SHP77 (cell line): ENCODE measurements around the gene PCCA.
A peak's percentile ranks its signal among the peaks of the same experiment; 100 is the strongest.
"Not testable (repeated sequence)": the region's sequence is repeated elsewhere in the genome, so short reads cannot be mapped to it uniquely, and the experiment has no call there.

Experiments used
- DNase-seq, 2 experiments: peaks; one replicate each; lab custom pipeline; 2025; lab: John Stamatoyannopoulos, UW

Gene PCCA

GRCh38 chr13:100510208-100510957 is 421.5 kb downstream of the PCCA start:
- DNase-seq, result peak; percentile 8 to 33

- DNase-seq, result peak; percentile 51 to 57
Measured at GRCh38 chr13:100511466-100511865, 422.6 kb downstream of the PCCA start.

- DNase-seq, result peak in 1 of 2 experiments; percentile 37
Measured at GRCh38 chr13:100512422-100512821, 423.5 kb downstream of the PCCA start.

GRCh38 chr13:100513171-100513570 is 424.3 kb downstream of the PCCA start:
- DNase-seq, result no peak

GRCh38 chr13:100513987-100514670 is 425.2 kb downstream of the PCCA start:
- no peak for DNase-seq

- DNase-seq, result peak; percentile 80 to 86
Measured at GRCh38 chr13:100514788-100515409, 426.0 kb downstream of the PCCA start.

GRCh38 chr13:100515410-100515800 is 426.5 kb downstream of the PCCA start:
- DNase-seq, result no peak

- no peak for DNase-seq
Measured at GRCh38 chr13:100517135-100517534, 428.2 kb downstream of the PCCA start.

- no peak for DNase-seq
Measured at GRCh38 chr13:100517728-100518127, 428.8 kb downstream of the PCCA start.

GRCh38 chr13:100518394-100519062 is 429.6 kb downstream of the PCCA start:
- no peak for DNase-seq

GRCh38 chr13:100519626-100520025 is 430.7 kb downstream of the PCCA start:
- DNase-seq, result no peak

- no peak for DNase-seq
Measured at GRCh38 chr13:100520936-100521850, 432.3 kb downstream of the PCCA start.

GRCh38 chr13:100521851-100522617 is 433.1 kb downstream of the PCCA start:
- DNase-seq, result no peak

- DNase-seq, result no peak
Measured at GRCh38 chr13:100522618-100523309, 433.9 kb downstream of the PCCA start.

- DNase-seq, result no peak
Measured at GRCh38 chr13:100523411-100523810, 434.5 kb downstream of the PCCA start.

- DNase-seq, result no peak
Measured at GRCh38 chr13:100523981-100524386, 435.1 kb downstream of the PCCA start.

- DNase-seq, result not testable (repeated sequence)
Measured at GRCh38 chr13:100524688-100525087, 435.8 kb downstream of the PCCA start.

GRCh38 chr13:100525453-100526317 is 436.8 kb downstream of the PCCA start:
- DNase-seq, result no peak
